RPMI7951 (cell line): ENCODE results near the gene GJD3. TPM values are rescaled to one million over a fixed set of nuclear protein-coding genes. Genes with fewer than 3 reads are reported as not detected.
"Not testable (repeated sequence)": the region's sequence is repeated elsewhere in the genome, so short reads cannot be mapped to it uniquely, and the experiment has no call there.

Source experiments
- DNase-seq: peaks from one replicate; pipeline ENCODE4 v3.0.0-alpha.2; 2012; ENCODE audit warnings: low read depth
- total RNA-seq: library from RNA; depleted of rRNA; stranded (reverse); fragments of >200 nt; shearing (Covaris generic); gene quantifications from 2 replicates; pipeline ENCODE4 v1.2.3, GENCODE V29; 2014; rRNA removed

Gene GJD3
- not detected in 2 replicates for total RNA-seq

GRCh38 chr17:40364121-40364861 is at the start of gene GJD3:
Gene GJD3 (minus strand): TSS chr17:40364737. CDS start chr17:40363815, 922 bp downstream.
- no peak for DNase-seq

GRCh38 chr17:40414312-40414711 is 49.8 kb upstream of the GJD3 start:
- not testable (repeated sequence) for DNase-seq

- no peak for DNase-seq
Observed at GRCh38 chr17:40412880-40413279, 48.3 kb upstream of the GJD3 start.

GRCh38 chr17:40411821-40412220 is 47.3 kb upstream of the GJD3 start:
- no peak for DNase-seq

GRCh38 chr17:40410082-40410481 is 45.5 kb upstream of the GJD3 start:
- DNase-seq: no peak

GRCh38 chr17:40409540-40409939 is 45.0 kb upstream of the GJD3 start:
- DNase-seq: not testable (repeated sequence)

GRCh38 chr17:40407460-40407859 is 42.9 kb upstream of the GJD3 start:
- no peak for DNase-seq

- DNase-seq: no peak
Observed at GRCh38 chr17:40404003-40404402, 39.5 kb upstream of the GJD3 start.

- no peak for DNase-seq
Observed at GRCh38 chr17:40402668-40403067, 38.1 kb upstream of the GJD3 start.

- peak; percentile 42 for DNase-seq
Observed at GRCh38 chr17:40399185-40399584, 34.6 kb upstream of the GJD3 start.

- DNase-seq: not testable (repeated sequence)
Observed at GRCh38 chr17:40386555-40386954, 22.0 kb upstream of the GJD3 start.

GRCh38 chr17:40382251-40382650 is 17.7 kb upstream of the GJD3 start:
- peak; percentile 27 for DNase-seq

GRCh38 chr17:40378966-40379365 is 14.4 kb upstream of the GJD3 start:
- DNase-seq: no peak

GRCh38 chr17:40377832-40378231 is 13.3 kb upstream of the GJD3 start:
- DNase-seq: no peak

- DNase-seq: not testable (repeated sequence)
Observed at GRCh38 chr17:40376541-40376940, 12.0 kb upstream of the GJD3 start.

GRCh38 chr17:40375786-40376185 is 11.2 kb upstream of the GJD3 start:
- not testable (repeated sequence) for DNase-seq

- no peak for DNase-seq
Observed at GRCh38 chr17:40374821-40375498, 10.4 kb upstream of the GJD3 start.

- DNase-seq: no peak
Observed at GRCh38 chr17:40373999-40374398, 9.5 kb upstream of the GJD3 start.

GRCh38 chr17:40373324-40373723 is 8.8 kb upstream of the GJD3 start:
- peak; percentile 8 for DNase-seq

- DNase-seq: peak; percentile 10
Observed at GRCh38 chr17:40372644-40373043, 8.1 kb upstream of the GJD3 start.

- DNase-seq: no peak
Observed at GRCh38 chr17:40372031-40372430, 7.5 kb upstream of the GJD3 start.

GRCh38 chr17:40371261-40371929 is 6.9 kb upstream of the GJD3 start:
- peak; percentile 32 for DNase-seq

GRCh38 chr17:40369923-40370322 is 5.4 kb upstream of the GJD3 start:
- no peak for DNase-seq
